HUES48 (cell line): ENCODE results near the gene MRM1.

ENCODE experiments used
- H3K27ac ChIP-seq: one replicate; pipeline ENCODE4 v1.7.0; 2013; ENCODE audit warnings: low read depth, low read length, inconsistent platforms
- H3K27me3 ChIP-seq: 2 replicates; pipeline ENCODE4 v1.6.1; 2013; ENCODE audit warnings: mild to moderate bottlenecking, low read length; ENCODE audit not compliant: control insufficient read depth, insufficient read depth
- H3K36me3 ChIP-seq: 2 replicates; pipeline ENCODE4 v1.6.1; 2013; ENCODE audit warnings: low read length; ENCODE audit not compliant: control insufficient read depth, insufficient read depth
- H3K4me1 ChIP-seq: 2 replicates; pipeline ENCODE4 v1.6.1; 2013; ENCODE audit warnings: mild to moderate bottlenecking, low read length; ENCODE audit not compliant: control insufficient read depth, insufficient read depth
- H3K4me3 ChIP-seq: 2 replicates; pipeline ENCODE4 v1.5.1; 2013; ENCODE audit warnings: mild to moderate bottlenecking, low read depth, low read length
- H3K9ac ChIP-seq: 2 replicates; pipeline ENCODE4 v1.6.1; 2013; ENCODE audit warnings: mild to moderate bottlenecking, low read depth, low read length, moderate library complexity
- H3K9me3 ChIP-seq: 2 replicates; pipeline ENCODE4 v1.6.1; 2013; ENCODE audit warnings: low read length; ENCODE audit not compliant: control insufficient read depth, insufficient read depth

The MRM1 gene

GRCh38 chr17:36632916-36633771 lies 31.8 kb downstream of the MRM1 start:
- Histone ChIP-seq H3K4me3 (peak overlapping the region; percentile 47), H3K27me3 (peaks cover 24% of the 10 kb centered on the region), H3K9me3 (no peaks in the 10 kb centered on the region), H3K27ac (peak overlapping the region; percentile 16), H3K36me3 (no peaks in the 10 kb centered on the region), H3K9ac (no peak overlapping the region), H3K4me1 (peaks cover 16% of the 10 kb centered on the region)

- no peak overlapping the region for H3K27ac ChIP-seq
- peaks cover 4% of the 10 kb centered on the region; the same call in 1 of the 2 replicates for H3K4me1 ChIP-seq
- H3K4me3 ChIP-seq = no peak overlapping the region
- no peaks in the 10 kb centered on the region for H3K9me3 ChIP-seq
- H3K9ac ChIP-seq = no peak overlapping the region
- no peaks in the 10 kb centered on the region for H3K36me3 ChIP-seq
- H3K27me3 ChIP-seq = peaks cover 62% of the 10 kb centered on the region
Observed at GRCh38 chr17:36640346-36640745, 39.0 kb downstream of the MRM1 start.

- H3K27ac ChIP-seq = no peak overlapping the region
- no peak overlapping the region for H3K9ac ChIP-seq
- peaks cover 4% of the 10 kb centered on the region; the same call in 1 of the 2 replicates for H3K4me1 ChIP-seq
- no peaks in the 10 kb centered on the region for H3K36me3 ChIP-seq
- H3K4me3 ChIP-seq = peak overlapping the region; percentile 68; the same call in 1 of the 2 replicates
- H3K27me3 ChIP-seq = peaks cover 60% of the 10 kb centered on the region
- no peaks in the 10 kb centered on the region for H3K9me3 ChIP-seq
Observed at GRCh38 chr17:36640836-36641235, 39.5 kb downstream of the MRM1 start.

- peaks cover 60% of the 10 kb centered on the region for H3K27me3 ChIP-seq
Observed at GRCh38 chr17:36641331-36641876, 40.0 kb downstream of the MRM1 start.

GRCh38 chr17:36641877-36642845 lies 40.8 kb downstream of the MRM1 start:
- Histone ChIP-seq H3K27ac (no peak overlapping the region), H3K27me3 (peaks cover 60% of the 10 kb centered on the region), H3K9me3 (no peaks in the 10 kb centered on the region), H3K4me1 (peaks cover 4% of the 10 kb centered on the region; the same call in 1 of the 2 replicates), H3K9ac (no peak overlapping the region), H3K4me3 (peak overlapping the region; percentile 68), H3K36me3 (no peaks in the 10 kb centered on the region)

More at GRCh38 chr17:36641331-36641876, 40.0 kb downstream of the MRM1 start:
- Histone ChIP-seq H3K4me3 (peak overlapping the region; percentile 68), H3K4me1 (peaks cover 4% of the 10 kb centered on the region; the same call in 1 of the 2 replicates), H3K27ac (no peak overlapping the region), H3K9ac (no peak overlapping the region), H3K9me3 (no peaks in the 10 kb centered on the region), H3K36me3 (no peaks in the 10 kb centered on the region)

GRCh38 chr17:36643086-36643685 lies 41.8 kb downstream of the MRM1 start:
- Histone ChIP-seq H3K27ac (no peak overlapping the region), H3K4me3 (no peak overlapping the region), H3K27me3 (peaks cover 60% of the 10 kb centered on the region), H3K9me3 (no peaks in the 10 kb centered on the region), H3K4me1 (peaks cover 4% of the 10 kb centered on the region; the same call in 1 of the 2 replicates), H3K36me3 (no peaks in the 10 kb centered on the region), H3K9ac (no peak overlapping the region)

- Histone ChIP-seq H3K27me3 (peaks cover 45% of the 10 kb centered on the region), H3K9me3 (no peaks in the 10 kb centered on the region), H3K36me3 (no peaks in the 10 kb centered on the region), H3K4me1 (peaks cover 9% of the 10 kb centered on the region), H3K4me3 (no peak overlapping the region), H3K9ac (no peak overlapping the region), H3K27ac (no peak overlapping the region)
Observed at GRCh38 chr17:36645422-36645821, 44.0 kb downstream of the MRM1 start.

- no peak overlapping the region for H3K27ac ChIP-seq
- no peak overlapping the region for H3K4me3 ChIP-seq
- H3K36me3 ChIP-seq = no peaks in the 10 kb centered on the region
- H3K9me3 ChIP-seq = no peaks in the 10 kb centered on the region
- H3K9ac ChIP-seq = no peak overlapping the region
- H3K4me1 ChIP-seq = peaks cover 8% of the 10 kb centered on the region
- H3K27me3 ChIP-seq = peaks cover 23% of the 10 kb centered on the region
Observed at GRCh38 chr17:36647636-36648035, 46.3 kb downstream of the MRM1 start.

- no peaks in the 10 kb centered on the region for H3K36me3 ChIP-seq
- H3K4me3 ChIP-seq = no peak overlapping the region
- H3K27ac ChIP-seq = no peak overlapping the region
- H3K9ac ChIP-seq = no peak overlapping the region
- peaks cover 2% of the 10 kb centered on the region; the same call in 1 of the 2 replicates for H3K27me3 ChIP-seq
- H3K4me1 ChIP-seq = peaks cover 8% of the 10 kb centered on the region
- H3K9me3 ChIP-seq = no peaks in the 10 kb centered on the region
Observed at GRCh38 chr17:36650096-36650775, 48.9 kb downstream of the MRM1 start.

GRCh38 chr17:36653374-36653773 lies 52.0 kb downstream of the MRM1 start:
- Histone ChIP-seq H3K4me1 (peaks cover 14% of the 10 kb centered on the region), H3K4me3 (no peak overlapping the region), H3K9ac (no peak overlapping the region), H3K27ac (no peak overlapping the region), H3K27me3 (peaks cover 16% of the 10 kb centered on the region), H3K36me3 (no peaks in the 10 kb centered on the region), H3K9me3 (no peaks in the 10 kb centered on the region)
